ENCODE measurements around the gene XPC. TPM values are rescaled to one million over a fixed set of nuclear protein-coding genes. Genes with fewer than 3 reads are reported as not detected.

XPC gene
- total RNA-seq, 1 experiment from 2014 or later, result 24.3 TPM

DNA sequence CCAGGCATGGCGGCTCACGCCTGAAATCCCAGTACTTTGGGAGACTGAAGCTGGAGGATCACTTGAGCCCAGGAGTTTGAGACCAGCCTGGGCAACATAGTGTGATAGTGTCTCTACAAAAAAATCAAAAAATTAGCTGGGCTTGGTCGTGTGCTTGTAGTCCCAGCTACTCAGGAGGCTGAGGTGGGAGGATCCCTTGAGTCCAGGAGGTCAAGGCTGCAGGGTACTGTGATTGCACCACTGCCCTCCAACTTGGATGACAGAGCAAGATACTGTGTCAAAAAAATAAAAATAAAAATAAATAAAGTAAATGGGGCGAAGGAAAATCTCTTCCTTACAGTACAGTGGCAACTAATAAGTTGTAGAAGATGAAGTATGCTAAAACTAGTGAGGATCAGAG is 29.8 kb upstream of the XPC start:
- intact Hi-C loops (cut with micrococcal nuclease; ENCODE audit: unreplicated experiment), result no loop called here
- CTCF ChIA-PET, result no interaction called here

DNA sequence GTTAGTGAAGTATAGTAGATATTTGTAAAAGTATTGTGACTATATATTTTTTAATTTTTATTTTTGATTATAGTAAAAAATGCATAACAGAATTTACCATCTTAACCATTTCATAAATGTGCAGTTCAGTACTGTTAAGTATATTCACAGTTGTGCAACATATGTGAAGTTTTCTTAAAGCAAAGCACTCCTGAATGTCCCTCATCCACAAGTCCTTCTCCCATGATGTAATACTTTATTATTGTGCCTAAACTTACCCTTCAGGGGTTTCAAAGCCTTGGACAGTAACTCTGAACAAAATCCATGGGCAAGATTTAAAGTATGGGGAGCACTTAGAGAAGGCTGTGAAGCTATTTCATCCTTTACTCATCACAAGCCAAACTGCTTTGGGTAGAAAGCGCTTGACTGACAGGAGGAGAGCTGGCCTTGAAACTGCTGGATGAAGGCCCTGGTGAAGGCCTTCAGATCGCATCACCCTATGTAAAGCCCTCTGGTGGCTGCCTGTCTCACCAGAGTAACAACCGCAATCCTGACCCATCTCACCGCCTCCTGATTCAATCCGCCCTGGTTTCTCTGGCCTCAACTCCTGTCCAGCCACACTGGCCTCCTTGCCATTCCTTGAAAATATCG is 28.3 kb upstream of the XPC start:
- H3K4me1 Mint-ChIP-seq (ENCODE audit: low read depth, unreplicated experiment), result peaks cover 61% of the 10 kb centered on the region

More for the DNA sequence above, 29.8 kb upstream of the XPC start:
- no peak for DNase-seq
- TF ChIP-seq, protein P1, sequence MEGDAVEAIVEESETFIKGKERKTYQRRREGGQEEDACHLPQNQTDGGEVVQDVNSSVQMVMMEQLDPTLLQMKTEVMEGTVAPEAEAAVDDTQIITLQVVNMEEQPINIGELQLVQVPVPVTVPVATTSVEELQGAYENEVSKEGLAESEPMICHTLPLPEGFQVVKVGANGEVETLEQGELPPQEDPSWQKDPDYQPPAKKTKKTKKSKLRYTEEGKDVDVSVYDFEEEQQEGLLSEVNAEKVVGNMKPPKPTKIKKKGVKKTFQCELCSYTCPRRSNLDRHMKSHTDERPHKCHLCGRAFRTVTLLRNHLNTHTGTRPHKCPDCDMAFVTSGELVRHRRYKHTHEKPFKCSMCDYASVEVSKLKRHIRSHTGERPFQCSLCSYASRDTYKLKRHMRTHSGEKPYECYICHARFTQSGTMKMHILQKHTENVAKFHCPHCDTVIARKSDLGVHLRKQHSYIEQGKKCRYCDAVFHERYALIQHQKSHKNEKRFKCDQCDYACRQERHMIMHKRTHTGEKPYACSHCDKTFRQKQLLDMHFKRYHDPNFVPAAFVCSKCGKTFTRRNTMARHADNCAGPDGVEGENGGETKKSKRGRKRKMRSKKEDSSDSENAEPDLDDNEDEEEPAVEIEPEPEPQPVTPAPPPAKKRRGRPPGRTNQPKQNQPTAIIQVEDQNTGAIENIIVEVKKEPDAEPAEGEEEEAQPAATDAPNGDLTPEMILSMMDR (IDR thresholded peaks at IDR 0.05; ENCODE audit: unreplicated experiment), result no peak
- Mint-ChIP-seq H3K27ac (ENCODE audit: unreplicated experiment) (no peak overlapping the region), H3K36me3 (ENCODE audit: insufficient read depth, unreplicated experiment) (no peaks in the 10 kb centered on the region), H3K9me3 (ENCODE audit: low read depth, unreplicated experiment) (no peaks in the 10 kb centered on the region), H3K4me1 (ENCODE audit: low read depth, unreplicated experiment) (peaks cover 49% of the 10 kb centered on the region), H3K27me3 (ENCODE audit: unreplicated experiment) (no peaks in the 10 kb centered on the region), H3K4me3 (ENCODE audit: low read depth, unreplicated experiment) (no peak overlapping the region)
- BruUV-seq (replicated peaks), result no TSS peak

DNA sequence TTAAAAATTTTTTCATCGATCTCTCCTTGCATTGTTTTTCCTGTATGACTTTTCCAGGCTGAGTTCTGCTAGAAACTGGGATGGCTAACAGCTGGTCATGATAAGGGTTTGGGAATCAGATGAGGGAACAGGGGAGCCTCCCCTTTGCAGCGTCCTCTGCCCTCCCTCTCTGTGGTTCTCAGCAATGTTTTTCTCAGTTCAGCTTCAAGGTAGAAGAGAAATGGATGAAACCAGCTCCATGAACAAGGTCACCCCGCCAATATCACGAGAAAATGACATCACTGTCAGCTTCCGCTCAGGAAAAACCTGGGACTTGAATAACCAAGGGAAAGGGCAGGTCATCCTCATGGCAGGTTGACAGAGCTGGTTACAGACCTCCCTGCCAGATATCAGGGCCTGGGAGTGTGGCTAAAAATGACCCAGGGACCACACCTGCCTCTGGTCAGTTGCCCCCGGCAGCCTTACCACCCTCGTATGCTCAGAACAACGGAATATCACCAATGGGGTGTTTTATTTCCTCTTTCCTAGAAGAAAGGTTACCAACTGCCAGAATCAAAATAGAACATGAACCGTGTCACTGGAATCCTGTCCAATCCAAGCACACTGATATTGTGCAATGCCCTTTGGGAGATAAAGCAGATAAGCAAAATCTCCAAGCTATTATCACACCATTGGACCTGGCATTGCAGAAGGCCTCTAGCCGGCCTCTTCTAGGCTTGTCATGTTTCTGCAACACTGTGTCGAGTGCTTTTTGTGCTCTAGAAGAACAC is 26.3 kb upstream of the XPC start:
- CTCF ChIA-PET, result interaction anchor here (0.7 to 3.1 kb wide), 9 partner anchors 21 to 263 kb away, joined by 3 to 21 read pairs (median 6); no protein-coding TSS in a partner anchor
- no peak overlapping the region for H3K4me3 Mint-ChIP-seq (ENCODE audit: low read depth, unreplicated experiment)
- no peak overlapping the region for H3K27ac Mint-ChIP-seq (ENCODE audit: unreplicated experiment)
- BruUV-seq (replicated peaks), result no TSS peak
- TF ChIP-seq, protein P1 (IDR thresholded peaks at IDR 0.05; ENCODE audit: unreplicated experiment), result no peak
- peaks cover 63% of the 10 kb centered on the region for H3K4me1 Mint-ChIP-seq (ENCODE audit: low read depth, unreplicated experiment)
- DNase-seq, result no peak
- H3K27me3 Mint-ChIP-seq (ENCODE audit: unreplicated experiment), result no peaks in the 10 kb centered on the region
- no peaks in the 10 kb centered on the region for H3K9me3 Mint-ChIP-seq (ENCODE audit: low read depth, unreplicated experiment)
- no peaks in the 10 kb centered on the region for H3K36me3 Mint-ChIP-seq (ENCODE audit: insufficient read depth, unreplicated experiment)
- intact Hi-C loops (cut with micrococcal nuclease; ENCODE audit: unreplicated experiment), result no loop called here

More for the DNA sequence above, 28.3 kb upstream of the XPC start:
- H3K4me3 Mint-ChIP-seq (ENCODE audit: low read depth, unreplicated experiment), result no peak overlapping the region
- no peak overlapping the region for H3K27ac Mint-ChIP-seq (ENCODE audit: unreplicated experiment)
- TF ChIP-seq, protein P1 (IDR thresholded peaks at IDR 0.05; ENCODE audit: unreplicated experiment), result no peak
- DNase-seq, result no peak
- BruUV-seq (replicated peaks), result no TSS peak
- CTCF ChIA-PET, result no interaction called here
- no peaks in the 10 kb centered on the region for H3K36me3 Mint-ChIP-seq (ENCODE audit: insufficient read depth, unreplicated experiment)
- intact Hi-C loops (cut with micrococcal nuclease; ENCODE audit: unreplicated experiment), result no loop called here
- no peaks in the 10 kb centered on the region for H3K27me3 Mint-ChIP-seq (ENCODE audit: unreplicated experiment)
- H3K9me3 Mint-ChIP-seq (ENCODE audit: low read depth, unreplicated experiment), result no peaks in the 10 kb centered on the region

GRCh38 chr3:14203521-14204079 is 25.2 kb upstream of the XPC start:
- Mint-ChIP-seq H3K9me3 (ENCODE audit: low read depth, unreplicated experiment) (no peaks in the 10 kb centered on the region), H3K4me3 (ENCODE audit: low read depth, unreplicated experiment) (no peak overlapping the region), H3K4me1 (ENCODE audit: low read depth, unreplicated experiment) (peaks cover 63% of the 10 kb centered on the region), H3K27ac (ENCODE audit: unreplicated experiment) (no peak overlapping the region), H3K36me3 (ENCODE audit: insufficient read depth, unreplicated experiment) (peaks cover 5% of the 10 kb centered on the region), H3K27me3 (ENCODE audit: unreplicated experiment) (no peaks in the 10 kb centered on the region)
- peak; percentile 64 for DNase-seq
- intact Hi-C loops (cut with micrococcal nuclease; ENCODE audit: unreplicated experiment), result loop anchor here (1.0 to 2.0 kb wide), 6 partner anchors 22 to 345 kb away; no protein-coding TSS in a partner anchor
- TF ChIP-seq, protein P1 (IDR thresholded peaks at IDR 0.05; ENCODE audit: unreplicated experiment), result peak; percentile 71
- BruUV-seq (replicated peaks), result no TSS peak
- CTCF ChIA-PET, result interaction anchor here (0.6 to 3.1 kb wide), 37 partner anchors 9 to 346 kb away, joined by 3 to 21 read pairs (median 5); partner anchors contain the start of genes LSM3, SLC6A6 and XPC

All from Calu3 (cell line).